ENCODE results near the gene TRMT11.

Gene TRMT11

GRCh38 chr6:125994670-125995488 lies 8.5 kb downstream of the TRMT11 start:
- TF ChIP-seq CTCF (IDR thresholded peaks at IDR 0.05; ENCODE audit: low read length, missing control alignments): no peak
- no peak for DNase-seq (ENCODE audit: low read depth)
- no peak overlapping the region for H3K4me3 ChIP-seq (replicated peaks; ENCODE audit: low read depth, low read length)

- H3K4me3 ChIP-seq (replicated peaks; ENCODE audit: low read depth, low read length): no peak overlapping the region
- DNase-seq (ENCODE audit: low read depth): peak; percentile 75
- peak; percentile 99 for TF ChIP-seq CTCF (IDR thresholded peaks at IDR 0.05; ENCODE audit: low read length, missing control alignments)
These were observed 9.7 kb downstream of the TRMT11 start for GRCh38 chr6:125995972-125996580.

- no peak for TF ChIP-seq CTCF (IDR thresholded peaks at IDR 0.05; ENCODE audit: low read length, missing control alignments)
- no peak for DNase-seq (ENCODE audit: low read depth)
- H3K4me3 ChIP-seq (replicated peaks; ENCODE audit: low read depth, low read length): no peak overlapping the region
These were observed 16.7 kb downstream of the TRMT11 start for GRCh38 chr6:126002755-126003679.

GRCh38 chr6:126007800-126008199 lies 21.5 kb downstream of the TRMT11 start:
- TF ChIP-seq CTCF (IDR thresholded peaks at IDR 0.05; ENCODE audit: low read length, missing control alignments): no peak
- no peak for DNase-seq (ENCODE audit: low read depth)
- H3K4me3 ChIP-seq (replicated peaks; ENCODE audit: low read depth, low read length): no peak overlapping the region

- no peak for DNase-seq (ENCODE audit: low read depth)
- TF ChIP-seq CTCF (IDR thresholded peaks at IDR 0.05; ENCODE audit: low read length, missing control alignments): no peak
- no peak overlapping the region for H3K4me3 ChIP-seq (replicated peaks; ENCODE audit: low read depth, low read length)
These were observed 23.7 kb downstream of the TRMT11 start for GRCh38 chr6:126010040-126010439.

GRCh38 chr6:126015863-126016262 lies 29.5 kb downstream of the TRMT11 start:
- no peak for DNase-seq (ENCODE audit: low read depth)
- TF ChIP-seq CTCF (IDR thresholded peaks at IDR 0.05; ENCODE audit: low read length, missing control alignments): no peak
- H3K4me3 ChIP-seq (replicated peaks; ENCODE audit: low read depth, low read length): no peak overlapping the region

Data from fibroblast of pulmonary artery (primary cell).